Thyroid gland (tissue), 4 donors: ENCODE results near the gene SETD2. TPM values are rescaled to one million over a fixed set of nuclear protein-coding genes. Genes with fewer than 3 reads are reported as not detected.

Experiments used
- DNase-seq, 2 donors: peaks; one replicate each; pipeline ENCODE4 v3.0.0-alpha.2; 2019
- H3K27ac ChIP-seq, 3 donors: fragments of 200-600 bp; sonication (generic); 1 replicate in 2 of 3; 2 replicates in 1 of 3; pipeline ENCODE4 v1.5.1; 2016 to 2019; ENCODE audit warnings: mild to moderate bottlenecking in 1 of 3, moderate library complexity in 1 of 3
- H3K27me3 ChIP-seq: fragments of 200-600 bp; sonication (generic); one replicate; pipeline ENCODE4 v1.5.1; 2019
- H3K36me3 ChIP-seq, 2 donors: fragments of 200-600 bp; sonication (generic); one replicate each; pipeline ENCODE4 v1.5.1; 2016 to 2019
- H3K4me1 ChIP-seq, 2 donors: fragments of 200-600 bp; sonication (generic); one replicate each; pipeline ENCODE4 v1.5.1; 2017 to 2019
- H3K4me3 ChIP-seq, 3 donors: fragments of 200-600 bp; sonication (generic); replicated peaks in 1 of 3; 1 replicate in 2 of 3; 2 replicates in 1 of 3; pipeline ENCODE4 v1.5.1; 2016; ENCODE audit warnings: mild to moderate bottlenecking in 1 of 3
- H3K9me3 ChIP-seq: fragments of 200-600 bp; sonication (generic); one replicate; pipeline ENCODE4 v1.5.1; 2017
- CTCF ChIP-seq, 6 experiments: fragments of 200-600 bp in 3 of 6; fragments of 450-650 bp in 3 of 6; sonication (generic) in 3 of 6; IDR thresholded peaks; one replicate each; pipeline ENCODE4 v1.5.1; 2016 to 2019; ENCODE audit warnings: antibody characterized with exemption in 6 of 6, mild to moderate bottlenecking in 2 of 6, inconsistent platforms in 1 of 6, moderate library complexity in 1 of 6
- POLR2A ChIP-seq, 2 donors: fragments of 450-650 bp; IDR thresholded peaks; one replicate each; pipeline ENCODE4 v1.6.1; 2017; ENCODE audit warnings: antibody characterized with exemption in 2 of 2, mild to moderate bottlenecking in 2 of 2, moderate library complexity in 1 of 2
- WGBS, 2 donors: methylation state at CpG; one replicate each; pipeline ENCODE4 v1.1.5; 2017; 5-methylcytosine and 5-hydroxymethylcytosine counted together
- intact Hi-C: fragments of 100-400 bp; cut with DNase I; formaldehyde crosslinking; loops from one replicate; pipeline ENCODE4 v1.15.1; 2023
- total RNA-seq, 4 donors: library from RNA; depleted of rRNA; stranded (reverse); fragments of >200 nt; gene quantifications; one replicate each; pipeline ENCODE4 v1.2.3, GENCODE V29; 2016

SETD2 gene
- total RNA-seq, 4 donors from 2014 or later, result 74.3 to 128 (median 85.5) TPM

GRCh38 chr3:47003461-47004368 is 160.2 kb downstream of the SETD2 start:
- no peak overlapping the region for H3K4me3 ChIP-seq
- intact Hi-C loops, result loop anchor here (5.0 kb wide), 1 partner anchor 136 kb away; no protein-coding TSS in a partner anchor
- H3K36me3 ChIP-seq, result peaks cover 6 to 13% of the 10 kb centered on the region in 2 donors
- DNase-seq, result no peak
- H3K4me1 ChIP-seq, result peaks cover 0 to under 1% of the 10 kb centered on the region in 2 donors
- no peak overlapping the region for H3K27ac ChIP-seq
- no peaks in the 10 kb centered on the region for H3K27me3 ChIP-seq
- no peaks in the 10 kb centered on the region for H3K9me3 ChIP-seq
- TF ChIP-seq CTCF (IDR thresholded peaks at IDR 0.05), result no peak
- TF ChIP-seq POLR2A (IDR thresholded peaks at IDR 0.05), result no peak
- WGBS, 2 donors, result 97 to 99% methylated on average over 24 to 27 of the region's 27 CpGs

- Histone ChIP-seq H3K27me3 (no peaks in the 10 kb centered on the region), H3K4me3 (no peak overlapping the region), H3K27ac (no peak overlapping the region), H3K36me3 (peaks cover 6 to 13% of the 10 kb centered on the region in 2 donors), H3K4me1 (no peaks in the 10 kb centered on the region), H3K9me3 (no peaks in the 10 kb centered on the region)
- intact Hi-C loops, result loop anchor here (5.0 kb wide), 1 partner anchor 136 kb away; no protein-coding TSS in a partner anchor
- WGBS, 2 donors, result 92 to 100% methylated on average over 1 to 10 of the region's 10 CpGs
- DNase-seq, result no peak
- TF ChIP-seq POLR2A (IDR thresholded peaks at IDR 0.05), result no peak
- TF ChIP-seq CTCF (IDR thresholded peaks at IDR 0.05), result no peak
Measured at GRCh38 chr3:47003056-47003410, 160.9 kb downstream of the SETD2 start.

GRCh38 chr3:47002171-47003055 is 161.5 kb downstream of the SETD2 start:
- intact Hi-C loops, result loop anchor here (5.0 kb wide), 1 partner anchor 135 kb away; no protein-coding TSS in a partner anchor

GRCh38 chr3:47001731-47002170 is 162.2 kb downstream of the SETD2 start:
- H3K9me3 ChIP-seq, result no peaks in the 10 kb centered on the region
- TF ChIP-seq CTCF (IDR thresholded peaks at IDR 0.05) (no peak), POLR2A (IDR thresholded peaks at IDR 0.05) (no peak)
- no peak overlapping the region for H3K4me3 ChIP-seq
- H3K27me3 ChIP-seq, result no peaks in the 10 kb centered on the region
- no peak overlapping the region for H3K27ac ChIP-seq
- no peak for DNase-seq
- intact Hi-C loops, result loop anchor here (5.0 kb wide), 1 partner anchor 134 kb away; no protein-coding TSS in a partner anchor
- H3K36me3 ChIP-seq, result peaks cover 6 to 13% of the 10 kb centered on the region in 2 donors
- 90 to 97% methylated on average over 4 to 6 of the region's 16 CpGs for whole genome bisulfite sequencing, 2 donors
- no peaks in the 10 kb centered on the region for H3K4me1 ChIP-seq

More at GRCh38 chr3:47002171-47003055, 161.5 kb downstream of the SETD2 start:
- DNase-seq, result no peak
- H3K27ac ChIP-seq, result no peak overlapping the region
- H3K4me3 ChIP-seq, result no peak overlapping the region
- no peaks in the 10 kb centered on the region for H3K4me1 ChIP-seq
- H3K9me3 ChIP-seq, result no peaks in the 10 kb centered on the region
- TF ChIP-seq CTCF (IDR thresholded peaks at IDR 0.05), result no peak
- TF ChIP-seq POLR2A (IDR thresholded peaks at IDR 0.05), result no peak
- H3K27me3 ChIP-seq, result no peaks in the 10 kb centered on the region
- WGBS, 2 donors, result 80 to 91% methylated on average over 25 of the region's 35 CpGs
- peaks cover 6 to 13% of the 10 kb centered on the region in 2 donors for H3K36me3 ChIP-seq
